Left lung (tissue), 14 donors: ENCODE data around the gene NAB1. TPM values are rescaled to one million over a fixed set of nuclear protein-coding genes. Genes with fewer than 3 reads are reported as not detected.

Source experiments
- ATAC-seq: fragments of 200-7000 bp; cut with Tn5 transposase; one replicate; pipeline ENCODE4 v1.9.1; 2020; ENCODE audit warnings: moderate library complexity
- DNase-seq, 4 donors: peaks; one replicate each; pipeline ENCODE4 v3.0.0-alpha.2; 2013 to 2020
- H3K27ac ChIP-seq, 2 donors: fragments of 200-600 bp; sonication (generic) in 1 of 2; one replicate each; pipeline versions ENCODE4 v1.5.0 to v1.8.0; 2020 to 2021
- H3K27me3 ChIP-seq, 2 donors: fragments of 200-600 bp; sonication (generic) in 1 of 2; one replicate each; pipeline versions ENCODE4 v1.5.0 to v1.8.0; 2020 to 2021
- H3K36me3 ChIP-seq, 2 donors: fragments of 200-600 bp; sonication (generic) in 1 of 2; one replicate each; pipeline versions ENCODE4 v1.5.0 to v1.8.0; 2020 to 2021
- H3K4me1 ChIP-seq, 2 donors: fragments of 200-600 bp; one replicate each; pipeline ENCODE4 v1.8.0; 2021
- H3K4me3 ChIP-seq, 2 donors: fragments of 200-600 bp; sonication (generic) in 1 of 2; one replicate each; pipeline versions ENCODE4 v1.5.0 to v1.8.0; 2020 to 2021; ENCODE audit warnings: mild to moderate bottlenecking in 1 of 2
- H3K9me3 ChIP-seq, 2 donors: fragments of 200-600 bp; sonication (generic) in 1 of 2; one replicate each; pipeline versions ENCODE4 v1.5.0 to v1.8.0; 2020 to 2021
- intact Hi-C, 2 donors: fragments of 100-400 bp; cut with DNase I; formaldehyde crosslinking; loops; one replicate each; pipeline versions ENCODE4 v1.11.2 to v1.14.2; 2022
- long read RNA-seq, 12 donors: library from polyadenylated mRNA in 2 of 12; unstranded in 2 of 12; transcript quantifications; one replicate each; pipeline ENCODE4 v2.0.0 and lab custom pipeline, GENCODE V29; 2019 to 2026
- polyA plus RNA-seq, 6 donors: library from polyadenylated mRNA; unstranded; fragments of 120-200 nt; gene quantifications; one replicate each; pipeline ENCODE4 v1.2.1, GENCODE V29; 2013; ENCODE audit not compliant: insufficient read length in 6 of 6
- total RNA-seq, 2 donors: library from RNA; stranded (reverse); fragmentation: NEBNext Ultra II Directional; extraction: Animal tissue kit (Norgen Biotek cat#: 25700); gene quantifications; one replicate each; pipeline ENCODE4 v1.2.1, GENCODE V29; 2021
- TF ChIP-seq, protein P1 (sequence below), 2 donors: fragments of 200-600 bp; sonication (generic) in 1 of 2; IDR thresholded peaks; one replicate each; pipeline versions ENCODE4 v1.5.0 to v1.8.0; 2021; ENCODE audit warnings: antibody characterized with exemption in 2 of 2
- donor health status: DM: no; HTN: yes; CAD: no.
- donor health status: DM: no; HTN: no; CAD: no.

Gene NAB1, protein sequence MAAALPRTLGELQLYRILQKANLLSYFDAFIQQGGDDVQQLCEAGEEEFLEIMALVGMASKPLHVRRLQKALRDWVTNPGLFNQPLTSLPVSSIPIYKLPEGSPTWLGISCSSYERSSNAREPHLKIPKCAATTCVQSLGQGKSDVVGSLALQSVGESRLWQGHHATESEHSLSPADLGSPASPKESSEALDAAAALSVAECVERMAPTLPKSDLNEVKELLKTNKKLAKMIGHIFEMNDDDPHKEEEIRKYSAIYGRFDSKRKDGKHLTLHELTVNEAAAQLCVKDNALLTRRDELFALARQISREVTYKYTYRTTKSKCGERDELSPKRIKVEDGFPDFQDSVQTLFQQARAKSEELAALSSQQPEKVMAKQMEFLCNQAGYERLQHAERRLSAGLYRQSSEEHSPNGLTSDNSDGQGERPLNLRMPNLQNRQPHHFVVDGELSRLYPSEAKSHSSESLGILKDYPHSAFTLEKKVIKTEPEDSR
- 10 to 100 TPM; 28.4 to 32.9 TPM for total RNA-seq
- polyA plus RNA-seq, result 10 to 100 TPM; 72.7 to 85.3 (median 80.1) TPM
- long read RNA-seq, donor 1, partial matches to known transcripts, result 17 of 21 reads
- long read RNA-seq, donor 1, other reads (novel, unspliced or antisense), result 0 of 21 reads
- long read RNA-seq, donor 2, partial matches to known transcripts, result 0 of 3 reads
- long read RNA-seq, donor 2, other reads (novel, unspliced or antisense), result 0 of 3 reads
- long read RNA-seq, donor 3, partial matches to known transcripts, result 0 of 3 reads
- long read RNA-seq, donor 3, other reads (novel, unspliced or antisense), result 0 of 3 reads
- long read RNA-seq, donor 4, result 0 reads
- long read RNA-seq, donor 5, partial matches to known transcripts, result 0 of 5 reads
- long read RNA-seq, donor 5, other reads (novel, unspliced or antisense), result 0 of 5 reads
- long read RNA-seq, donor 6, transcript NAB1-202 (8 exons, 2,360 nt), result major isoform, 5 of 8 reads
- long read RNA-seq, donor 6, partial matches to known transcripts, result 0 of 8 reads
- long read RNA-seq, donor 6, other reads (novel, unspliced or antisense), result 0 of 8 reads
- long read RNA-seq, donor 7, partial matches to known transcripts, result 0 of 3 reads
- long read RNA-seq, donor 7, other reads (novel, unspliced or antisense), result 0 of 3 reads
- long read RNA-seq, donor 8, transcript NAB1-202 (8 exons, 2,360 nt), result major isoform, 6 of 7 reads
- long read RNA-seq, donor 8, partial matches to known transcripts, result 0 of 7 reads
- long read RNA-seq, donor 8, other reads (novel, unspliced or antisense), result 0 of 7 reads
- long read RNA-seq, donor 9, result 0 reads
- long read RNA-seq, donor 10, partial matches to known transcripts, result 0 of 1 reads
- long read RNA-seq, donor 10, other reads (novel, unspliced or antisense), result 0 of 1 reads
- long read RNA-seq, donor 11, partial matches to known transcripts, result 0 of 2 reads
- long read RNA-seq, donor 11, other reads (novel, unspliced or antisense), result 0 of 2 reads
- long read RNA-seq, donor 12, partial matches to known transcripts, result 8 of 12 reads
- long read RNA-seq, donor 12, other reads (novel, unspliced or antisense), result 0 of 12 reads

DNA sequence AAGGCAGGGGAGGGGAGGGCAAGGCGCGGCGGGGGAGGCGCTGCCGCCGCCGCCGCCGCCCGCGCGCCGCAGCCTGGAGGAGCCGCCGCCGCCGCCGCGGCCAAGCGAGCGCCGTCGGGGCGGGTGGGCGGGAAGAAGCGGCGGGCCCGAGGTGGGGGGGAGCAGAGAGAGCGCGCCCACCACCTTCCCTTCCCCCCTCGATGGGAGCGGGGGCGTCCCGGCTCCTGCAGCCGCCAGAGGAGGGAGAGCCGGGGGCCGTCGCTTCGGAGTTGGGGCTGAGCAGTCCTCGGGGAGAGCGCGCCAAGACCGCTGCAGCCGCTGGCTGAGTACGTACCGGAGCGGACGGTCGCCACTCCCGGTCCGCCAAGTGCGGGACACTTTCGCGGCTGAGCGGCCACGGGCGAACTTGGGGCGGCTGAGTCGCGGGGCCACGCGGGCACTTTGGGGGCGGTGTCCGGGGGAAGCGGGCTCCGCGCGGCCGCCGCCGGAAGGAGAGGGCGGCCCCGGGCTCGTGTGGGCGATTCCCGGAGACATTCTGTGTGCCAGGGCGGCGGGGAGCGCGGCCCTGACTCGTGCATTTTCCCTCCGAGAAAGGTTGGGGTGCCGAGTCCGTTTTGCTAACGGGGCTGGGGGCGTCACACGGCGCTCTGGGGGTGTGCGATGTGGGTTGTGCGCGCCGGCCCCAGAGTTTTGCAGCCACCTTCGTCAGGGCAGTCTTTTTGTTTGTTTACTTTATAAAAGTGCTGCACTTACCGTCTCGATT, at the start of gene NAB1:
NAB1 (plus strand) TSS at position 49 of the 763 bp plus-strand sequence. CDS start 10,094 bp downstream, outside the sequence.
- Histone ChIP-seq H3K27ac (peak within 1 kb of the TSS; percentile 93 to 99), H3K4me1 (peaks cover 8 to 54% of the 10 kb centered on the region in 2 donors), H3K4me3 (peak within 1 kb of the TSS; percentile 83 to 84), H3K27me3 (no peaks in the 10 kb centered on the region), H3K9me3 (no peaks in the 10 kb centered on the region), H3K36me3 (no peaks in the 10 kb centered on the region)
- TF ChIP-seq, protein P1, sequence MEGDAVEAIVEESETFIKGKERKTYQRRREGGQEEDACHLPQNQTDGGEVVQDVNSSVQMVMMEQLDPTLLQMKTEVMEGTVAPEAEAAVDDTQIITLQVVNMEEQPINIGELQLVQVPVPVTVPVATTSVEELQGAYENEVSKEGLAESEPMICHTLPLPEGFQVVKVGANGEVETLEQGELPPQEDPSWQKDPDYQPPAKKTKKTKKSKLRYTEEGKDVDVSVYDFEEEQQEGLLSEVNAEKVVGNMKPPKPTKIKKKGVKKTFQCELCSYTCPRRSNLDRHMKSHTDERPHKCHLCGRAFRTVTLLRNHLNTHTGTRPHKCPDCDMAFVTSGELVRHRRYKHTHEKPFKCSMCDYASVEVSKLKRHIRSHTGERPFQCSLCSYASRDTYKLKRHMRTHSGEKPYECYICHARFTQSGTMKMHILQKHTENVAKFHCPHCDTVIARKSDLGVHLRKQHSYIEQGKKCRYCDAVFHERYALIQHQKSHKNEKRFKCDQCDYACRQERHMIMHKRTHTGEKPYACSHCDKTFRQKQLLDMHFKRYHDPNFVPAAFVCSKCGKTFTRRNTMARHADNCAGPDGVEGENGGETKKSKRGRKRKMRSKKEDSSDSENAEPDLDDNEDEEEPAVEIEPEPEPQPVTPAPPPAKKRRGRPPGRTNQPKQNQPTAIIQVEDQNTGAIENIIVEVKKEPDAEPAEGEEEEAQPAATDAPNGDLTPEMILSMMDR (IDR thresholded peaks at IDR 0.05), result no peak
- intact Hi-C loops, result no loop called here
- DNase-seq, result peak; percentile 62 to 92 (median 66)
- ATAC-seq, result peak; percentile 48

DNA sequence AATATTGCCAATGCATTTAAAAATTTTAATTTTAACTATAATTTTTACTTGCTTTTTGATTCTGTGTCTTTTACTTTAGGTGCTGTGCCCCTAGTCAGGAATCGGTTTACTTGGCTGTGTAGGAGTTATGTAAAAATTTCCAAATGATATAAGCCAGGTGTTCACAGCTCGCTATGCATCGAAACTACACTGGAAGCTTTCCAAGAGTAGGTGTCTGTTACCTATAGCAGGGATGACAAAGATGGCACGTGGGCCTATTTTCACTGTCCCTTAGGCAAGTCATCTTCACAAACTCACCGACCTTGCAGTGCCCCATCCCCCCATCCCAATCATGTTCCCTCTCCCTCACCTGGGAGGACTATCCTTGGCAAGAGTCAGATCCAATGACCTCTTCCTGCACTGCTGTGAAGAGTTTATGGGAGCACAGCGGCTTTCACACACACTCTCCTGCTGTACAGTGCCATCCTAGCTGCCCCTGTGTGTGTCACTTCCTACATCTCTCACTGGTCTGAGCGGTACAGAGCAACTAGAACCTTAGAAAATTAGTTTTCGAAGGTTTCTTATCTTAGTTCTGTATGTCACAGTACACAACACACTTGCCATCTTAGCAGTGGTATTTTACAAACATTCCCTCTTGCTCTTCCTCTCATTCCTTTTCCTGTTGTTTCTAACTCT, 49.2 kb upstream of the NAB1 start:
- intact Hi-C loops, result no loop called here
- ATAC-seq, result no peak
- TF ChIP-seq, protein P1 (IDR thresholded peaks at IDR 0.05), result no peak

DNA sequence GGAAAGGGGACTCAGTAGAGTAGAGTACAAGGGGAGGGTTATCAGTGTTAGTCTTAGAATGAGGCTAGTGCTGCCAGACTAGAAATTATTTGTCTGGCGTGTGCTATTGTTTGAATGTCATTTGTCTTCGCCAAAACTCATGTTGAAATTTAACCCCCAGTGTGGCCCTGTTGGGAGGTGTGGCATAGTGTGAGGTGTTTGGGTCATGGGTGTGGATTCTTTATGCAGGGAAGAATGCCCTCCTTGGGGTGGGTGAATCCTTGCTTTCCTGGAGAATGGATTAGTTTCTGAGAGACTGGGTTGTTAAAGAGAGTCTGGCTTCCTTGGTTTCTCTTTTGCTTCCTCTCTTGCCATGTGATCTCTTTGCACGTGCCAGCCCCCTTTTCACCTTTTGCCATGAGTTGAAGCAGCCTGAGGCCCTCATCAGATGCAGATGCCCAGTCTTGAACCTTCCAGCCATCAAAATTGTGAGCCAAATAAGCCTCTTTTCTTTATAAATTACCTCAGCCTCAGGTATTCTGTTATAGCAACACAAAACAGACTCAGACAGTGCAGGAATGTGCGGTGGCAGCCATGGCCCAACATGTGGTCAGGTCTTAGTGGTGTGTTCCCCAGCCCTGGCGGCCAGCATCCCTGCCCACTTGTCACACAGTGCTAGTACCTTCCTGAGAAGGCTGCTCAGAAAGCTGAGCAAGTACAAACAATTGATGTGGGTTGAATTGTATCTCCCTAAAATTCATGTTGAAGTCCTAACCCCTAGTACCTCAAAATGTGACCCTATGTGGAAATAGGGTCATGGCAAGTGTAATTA, 48.4 kb upstream of the NAB1 start:
- intact Hi-C loops, result no loop called here
- ATAC-seq, result no peak
- no peaks in the 10 kb centered on the region for H3K4me1 ChIP-seq

More for the DNA sequence above, 49.2 kb upstream of the NAB1 start:
- Histone ChIP-seq H3K36me3 (no peaks in the 10 kb centered on the region), H3K27me3 (no peaks in the 10 kb centered on the region), H3K9me3 (no peaks in the 10 kb centered on the region), H3K27ac (no peak overlapping the region), H3K4me1 (no peaks in the 10 kb centered on the region), H3K4me3 (no peak overlapping the region)
- DNase-seq, result no peak

More for the DNA sequence above, 48.4 kb upstream of the NAB1 start:
- Histone ChIP-seq H3K9me3 (no peaks in the 10 kb centered on the region), H3K4me3 (no peak overlapping the region), H3K36me3 (no peaks in the 10 kb centered on the region), H3K27ac (no peak overlapping the region), H3K27me3 (no peaks in the 10 kb centered on the region)
- peak in 1 of 4 donors; percentile 65 for DNase-seq
- TF ChIP-seq, protein P1 (IDR thresholded peaks at IDR 0.05), result no peak
